K562 (cell line): ENCODE results near the gene GUCA1A. TPM values are rescaled to one million over a fixed set of nuclear protein-coding genes. Genes with fewer than 3 reads are reported as not detected.

Source experiments
- ATF7 ChIP-seq: fragments of 450-650 bp; IDR thresholded peaks from 2 replicates; pipeline ENCODE4 v1.7.1; 2014; ENCODE audit warnings: mild to moderate bottlenecking, moderate library complexity
- FOSL1 ChIP-seq: fragments of 200-800 bp; sonication (Bioruptor generic); conservative IDR thresholded peaks from 2 replicates; pipeline ENCODE4 v1.6.1; 2016; ENCODE audit warnings: missing genetic modification characterization, missing compliant biosample characterization
- KDM1A ChIP-seq, 2 experiments: fragments of 450-650 bp; IDR thresholded peaks; 2 replicates each; pipeline ENCODE4 v1.6.1; 2016; ENCODE audit warnings: mild to moderate bottlenecking in 2 of 2
- MGA ChIP-seq: fragments of 450-650 bp; IDR thresholded peaks from 2 replicates; pipeline ENCODE4 v1.6.1; 2016; ENCODE audit warnings: mild to moderate bottlenecking, moderate library complexity
- USF1 ChIP-seq: sonication (generic); formaldehyde crosslinking; IDR thresholded peaks from 2 replicates; pipeline ENCODE4 v1.9.0; 2022; ENCODE audit warnings: mild to moderate bottlenecking, missing genetic modification reagents
- ZNF217 ChIP-seq: sonication (generic); formaldehyde crosslinking; IDR thresholded peaks from 2 replicates; pipeline ENCODE4 v1.8.0; 2022; ENCODE audit warnings: mild to moderate bottlenecking, missing genetic modification reagents
- ZNF318 ChIP-seq, 2 experiments: fragments of 450-650 bp; IDR thresholded peaks; 2 replicates each; pipeline ENCODE4 v1.6.1; 2016; ENCODE audit warnings: mild to moderate bottlenecking in 2 of 2, borderline replicate concordance in 1 of 2, low read depth in 1 of 2, moderate library complexity in 1 of 2
- polyA plus RNA-seq, 8 experiments: library from polyadenylated mRNA; depleted of rRNA in 4 of 8; stranded (reverse) in 5 of 8; unstranded in 3 of 8; fragments of >200 nt; fragmentation: Nextera tagmentation in 2 of 8; fragmentation: Illumina TruSeq in 1 of 8; extraction: Ambion mirVana in 2 of 8; extraction: Trizol in 1 of 8; gene quantifications; 2 replicates each; pipeline versions ENCODE4 v1.2.1 to v1.2.3, GENCODE V29; 2011 to 2014; ENCODE audit warnings: inconsistent platforms in 1 of 8, missing spikeins in 1 of 8
- total RNA-seq, 7 experiments: library from RNA; depleted of rRNA in 6 of 7; stranded (reverse); fragments of >200 nt in 6 of 7; fragmentation: Illumina TruSeq in 2 of 7; extraction: Trizol in 2 of 7; gene quantifications; 2 replicates each; pipeline versions ENCODE4 v1.2.1 to v1.2.3, GENCODE V29; 2011 to 2021; ENCODE audit warnings: low replicate concordance in 1 of 7

GUCA1A gene
- total and polyA plus RNA-seq, 9 of the 15 experiments (the other 6 are each of a cell fraction or from before 2014, with no cell fraction given): not detected

- TF ChIP-seq MGA (no peak), KDM1A (IDR thresholded peaks at IDR 0.05) (peak in 1 of 2 experiments; percentile 5; a peak in 2 of 4 replicates), FOSL1 (tag) (0 out of 2 replicates have a peak, but pooled peaks have one; percentile 16), ATF7 (0 out of 2 replicates have a peak, but pooled peaks have one; percentile 5), ZNF217 (no peak), USF1 (0 out of 2 replicates have a peak, but pooled peaks have one; percentile 2), ZNF318 (IDR thresholded peaks at IDR 0.05; ENCODE audit: borderline replicate concordance in 1 of 2, low read depth in 1 of 2) (no peak)
Observed at GRCh38 chr6:42129360-42129676, 43.8 kb upstream of the GUCA1A start (continued).
